Astrocyte of the hippocampus (primary cell): Measurements from ENCODE around the gene ARHGAP1.
"Not testable (repeated sequence)": the region's sequence is repeated elsewhere in the genome, so short reads cannot be mapped to it uniquely, and the experiment has no call there.

ENCODE experiments used
- DNase-seq: peaks from one replicate; pipeline ENCODE4 v3.0.0; 2011; ENCODE audit warnings: low read depth, low spot score

Gene ARHGAP1

DNA sequence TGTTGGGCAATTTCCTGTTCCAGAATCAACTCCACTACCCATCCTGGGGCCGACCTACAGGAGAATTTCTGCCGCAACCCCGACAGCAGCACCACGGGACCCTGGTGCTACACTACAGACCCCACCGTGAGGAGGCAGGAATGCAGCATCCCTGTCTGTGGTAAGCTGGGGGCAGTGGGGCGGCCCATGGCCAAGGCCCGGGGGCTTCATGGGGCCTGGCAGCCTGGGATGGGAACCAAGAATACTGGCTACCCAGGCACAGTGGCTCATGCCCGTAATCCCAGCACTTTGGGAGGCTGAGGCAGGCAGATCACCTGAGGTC, 22.9 kb upstream of the ARHGAP1 start:
- DNase-seq, result no peak

DNA sequence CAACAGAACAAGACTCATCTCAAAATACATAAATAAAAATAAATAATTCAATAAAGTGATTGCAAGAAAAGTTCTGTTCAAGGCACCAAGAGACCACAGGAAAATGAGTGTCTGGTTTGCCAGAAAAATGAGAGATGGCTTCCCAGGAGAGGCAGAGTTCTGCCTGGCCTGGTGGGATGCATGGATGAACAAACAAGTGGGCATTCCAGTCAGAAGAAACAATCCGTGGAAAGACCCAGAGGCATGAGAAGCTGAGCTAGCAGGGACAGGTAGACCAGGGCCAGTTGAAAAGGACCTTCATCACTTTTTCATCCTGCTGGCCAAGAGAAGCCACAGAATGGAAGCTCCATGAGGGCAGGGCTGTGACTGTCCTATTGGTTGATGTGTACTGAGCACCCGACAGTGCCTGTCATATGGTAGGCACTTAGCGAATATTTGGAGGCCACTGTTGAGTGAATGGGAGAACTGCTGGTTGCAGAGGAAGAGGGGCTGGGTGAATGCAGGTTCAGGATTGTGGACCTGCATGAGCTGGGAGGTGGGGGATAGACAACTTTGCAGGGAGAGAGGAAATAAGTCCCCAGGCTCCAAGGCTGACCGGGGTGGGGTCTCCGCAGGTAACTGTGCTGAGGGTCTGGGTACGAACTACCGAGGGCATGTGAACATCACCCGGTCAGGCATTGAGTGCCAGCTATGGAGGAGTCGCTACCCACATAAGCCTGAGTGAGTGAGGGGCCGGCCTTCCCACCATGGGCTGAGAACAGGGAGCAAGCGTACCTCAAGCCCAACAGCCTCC, 22.3 kb upstream of the ARHGAP1 start:
- no peak for DNase-seq

DNA sequence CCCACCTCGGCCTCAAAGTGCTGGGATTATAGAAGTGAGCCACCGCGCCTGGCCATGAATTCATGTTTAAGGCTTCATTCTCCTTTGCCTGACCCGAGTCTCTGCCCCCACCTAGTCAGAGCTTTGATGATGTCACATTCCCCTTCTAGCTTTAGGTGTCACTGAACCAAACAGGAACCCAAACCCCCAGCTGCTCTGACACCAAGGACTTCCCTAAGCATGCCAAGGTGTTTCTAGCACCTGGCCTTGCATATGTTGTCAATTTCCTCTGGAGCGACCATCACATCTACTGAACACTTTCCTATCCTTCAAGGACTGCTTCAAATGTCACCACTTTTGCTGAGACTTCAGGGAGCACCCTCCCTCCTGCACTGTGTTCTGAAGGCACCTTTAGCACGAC, 20.9 kb upstream of the ARHGAP1 start:
- no peak for DNase-seq

DNA sequence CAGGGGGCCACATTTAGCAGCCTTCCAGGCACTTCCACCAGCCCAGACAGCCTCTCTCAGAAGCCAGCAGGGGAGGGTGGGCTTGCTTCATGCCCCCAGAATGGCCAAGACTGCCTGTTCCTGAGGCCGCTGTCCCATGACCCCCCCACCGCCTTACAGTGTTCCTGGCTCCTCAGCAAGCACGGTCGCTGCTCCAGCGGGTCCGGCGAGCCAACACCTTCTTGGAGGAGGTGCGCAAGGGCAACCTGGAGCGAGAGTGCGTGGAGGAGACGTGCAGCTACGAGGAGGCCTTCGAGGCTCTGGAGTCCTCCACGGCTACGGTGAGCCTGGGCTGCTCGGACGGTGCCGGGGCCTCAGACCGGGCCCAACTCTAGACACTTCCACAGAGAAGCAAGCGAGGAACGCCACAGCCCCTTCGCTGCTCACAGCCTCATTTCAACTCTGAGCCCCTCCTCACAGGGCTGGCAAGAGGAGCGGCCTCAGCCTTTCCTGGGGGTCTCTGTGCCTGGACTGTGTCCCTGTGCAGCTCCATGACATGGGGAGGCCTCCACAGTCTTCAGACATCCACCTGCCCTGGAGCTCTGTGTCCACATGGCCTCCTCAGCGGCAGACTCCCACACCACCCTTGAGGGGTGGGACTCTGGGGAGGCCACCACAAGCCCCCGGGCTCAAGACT, 19.3 kb upstream of the ARHGAP1 start:
- DNase-seq, result no peak

DNA sequence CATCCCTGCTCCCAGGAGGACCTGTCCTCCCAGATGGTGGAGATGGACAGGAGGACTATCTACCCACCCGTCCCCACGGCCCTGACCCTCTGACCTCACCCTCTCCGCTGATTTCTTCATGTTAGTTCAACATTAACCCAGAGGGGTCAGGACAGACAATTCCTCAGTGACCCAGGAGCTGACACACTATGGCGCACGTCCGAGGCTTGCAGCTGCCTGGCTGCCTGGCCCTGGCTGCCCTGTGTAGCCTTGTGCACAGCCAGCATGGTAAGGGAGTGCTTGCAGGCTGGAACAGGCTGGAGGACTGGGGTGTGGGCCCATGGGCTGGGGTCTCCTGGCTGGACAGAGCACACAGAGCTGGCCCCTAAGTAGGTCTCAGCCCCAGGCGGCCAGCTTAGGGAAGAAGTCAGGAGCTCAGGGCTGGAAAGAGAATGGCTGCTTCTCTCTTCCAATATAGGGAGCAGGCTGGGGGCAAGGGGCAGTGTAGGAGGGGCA, 18.7 kb upstream of the ARHGAP1 start, which contains the start of gene F2:
TSS of gene F2 (plus strand) at position 166 of the 495 bp plus-strand sequence. CDS start at position 189, 23 bp downstream.
- DNase-seq, result no peak

DNA sequence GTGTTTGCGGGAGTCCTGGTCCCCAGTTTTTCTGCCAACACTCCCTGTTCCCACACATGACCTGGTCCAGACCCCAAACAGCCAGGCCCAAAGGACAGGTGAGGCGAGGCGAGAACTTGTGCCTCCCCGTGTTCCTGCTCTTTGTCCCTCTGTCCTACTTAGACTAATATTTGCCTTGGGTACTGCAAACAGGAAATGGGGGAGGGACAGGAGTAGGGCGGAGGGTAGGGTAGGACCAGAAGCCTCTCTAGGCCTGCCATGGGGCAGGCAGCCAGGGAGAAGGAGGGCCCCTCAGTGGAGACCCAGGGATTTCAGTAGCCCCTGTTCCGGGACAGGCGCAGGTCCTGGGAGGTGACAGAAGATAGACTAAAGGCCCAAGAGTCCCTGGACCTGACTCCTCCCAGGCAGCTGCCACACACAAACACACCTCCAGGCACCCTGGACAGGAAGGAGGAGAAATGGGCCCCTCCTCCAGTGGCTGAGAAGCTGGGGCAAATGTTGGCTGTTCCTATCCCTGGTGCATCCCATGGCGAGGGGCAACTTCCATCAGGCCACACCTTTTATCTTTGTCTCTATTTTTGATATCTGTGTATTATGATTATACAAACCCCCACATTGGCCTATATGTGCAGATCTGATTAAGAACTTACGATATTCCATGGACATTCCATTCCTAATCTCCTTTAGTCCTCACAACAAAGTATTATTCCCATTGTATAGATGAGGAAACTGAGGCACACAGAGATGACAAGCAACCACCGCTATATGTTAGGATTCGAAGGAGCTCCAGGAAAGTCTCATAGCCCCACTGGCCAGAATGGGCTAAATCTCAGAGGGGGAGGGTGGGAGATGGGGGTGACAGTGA, 18.0 kb upstream of the ARHGAP1 start:
- no peak for DNase-seq

DNA sequence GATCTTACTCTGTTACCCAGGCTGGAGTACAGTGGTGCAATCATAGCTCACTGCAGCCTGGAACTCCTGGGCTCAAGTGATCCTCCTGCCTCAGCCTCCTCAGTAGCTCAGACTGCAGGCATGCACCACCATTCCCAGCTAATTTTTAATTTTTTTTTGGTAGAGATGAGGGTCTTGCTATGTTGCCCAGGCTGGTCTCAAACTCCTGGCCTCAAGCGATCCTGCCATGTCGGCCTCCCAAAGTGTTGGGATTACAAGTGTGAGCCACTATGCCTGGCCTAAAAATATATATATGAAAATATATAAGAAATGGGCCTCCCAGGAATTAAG, 17.4 kb upstream of the ARHGAP1 start:
- not testable (repeated sequence) for DNase-seq

DNA sequence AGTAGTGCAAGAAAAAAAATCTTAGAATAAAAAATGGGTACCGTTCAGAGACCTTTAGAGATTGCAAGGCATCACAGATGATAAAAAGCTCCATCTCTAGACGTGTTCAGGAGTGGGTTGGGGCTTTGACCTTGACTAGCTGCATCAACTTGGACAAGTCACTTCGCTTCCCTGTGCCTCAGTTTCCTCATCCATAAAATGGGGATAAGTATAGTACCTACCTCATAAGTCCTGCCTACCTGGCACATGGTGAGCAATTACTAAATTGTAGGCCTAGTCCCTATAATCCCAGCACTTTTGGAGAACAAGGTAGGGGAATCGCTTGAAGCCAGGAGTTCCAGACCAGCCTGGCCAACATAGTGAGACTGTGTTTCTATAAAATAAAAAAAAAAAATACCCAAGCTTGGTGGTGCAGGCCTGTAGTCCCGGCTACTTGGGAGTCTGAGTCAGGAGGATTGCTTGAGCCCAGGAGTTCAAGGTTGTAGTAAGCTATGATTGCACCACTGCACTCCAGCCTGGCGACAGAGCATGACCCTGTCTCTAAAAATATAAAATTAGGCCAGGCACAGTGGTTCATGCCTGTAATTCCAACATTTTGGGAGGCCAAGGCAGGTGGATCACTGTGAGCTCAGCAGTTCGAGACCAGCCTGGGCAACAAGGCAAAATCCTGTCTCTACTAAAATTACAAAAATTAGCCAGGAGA, 12.6 kb upstream of the ARHGAP1 start:
- DNase-seq, result no peak

DNA sequence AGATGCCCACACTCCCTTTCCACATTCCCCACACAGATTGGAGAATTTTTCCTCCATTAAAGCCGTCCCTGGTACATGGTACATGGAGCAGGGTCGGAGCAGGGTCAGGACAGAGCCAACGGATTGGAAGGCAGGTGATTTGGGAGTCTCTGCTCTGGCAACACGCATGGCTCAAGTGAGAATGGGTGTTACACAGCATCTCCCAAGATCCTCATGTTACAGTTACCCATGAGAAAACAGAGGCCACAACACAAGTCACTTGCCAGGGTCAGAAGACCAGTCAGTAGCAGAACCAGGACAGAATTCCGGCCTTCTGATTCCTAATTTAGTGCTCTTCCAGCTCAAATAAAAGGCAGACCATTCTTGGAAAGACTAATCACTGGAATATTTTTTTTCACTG, 10.9 kb upstream of the ARHGAP1 start:
- no peak for DNase-seq

DNA sequence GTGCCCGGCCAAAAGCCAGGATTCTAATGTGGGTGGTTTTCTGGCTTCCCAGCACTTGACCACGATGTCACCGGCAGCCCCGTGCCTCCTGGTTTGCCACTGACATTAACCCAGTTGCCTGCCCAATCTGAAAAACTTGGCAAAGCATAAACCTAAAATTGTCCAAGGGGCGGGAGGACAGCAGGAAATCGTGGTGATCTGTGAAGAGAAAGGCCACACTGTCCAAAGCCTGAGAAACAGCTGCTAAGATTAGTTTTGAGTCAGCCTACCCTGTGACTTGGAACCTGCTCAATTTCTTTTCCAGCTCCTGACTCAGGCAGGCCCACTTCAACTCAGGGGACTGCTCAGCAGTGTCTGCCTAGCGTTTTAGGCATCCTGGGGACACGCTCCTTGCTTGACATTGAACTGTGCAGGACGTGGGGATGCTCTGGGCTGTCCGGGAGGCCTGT, 10.4 kb upstream of the ARHGAP1 start:
- DNase-seq, result peak; percentile 94

DNA sequence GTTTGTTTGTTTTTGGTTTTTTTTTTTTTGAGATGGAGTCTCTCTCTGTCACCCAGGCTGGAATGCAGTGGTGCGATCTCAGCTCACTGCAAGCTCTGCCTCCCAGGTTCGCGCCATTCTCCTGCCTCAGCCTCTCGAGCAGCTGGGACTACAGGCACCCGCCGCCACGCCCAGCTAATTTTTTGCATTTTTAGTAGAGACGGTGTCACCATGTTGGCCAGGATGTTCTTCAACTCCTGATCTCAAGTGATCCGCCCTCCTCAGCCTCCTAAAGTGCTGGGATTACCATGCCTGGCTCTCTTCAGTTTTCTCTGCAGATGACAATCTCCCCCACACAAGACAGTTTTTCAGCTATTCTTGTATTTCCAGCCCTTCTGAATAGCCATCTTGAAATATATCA, 8.9 kb upstream of the ARHGAP1 start:
- not testable (repeated sequence) for DNase-seq

DNA sequence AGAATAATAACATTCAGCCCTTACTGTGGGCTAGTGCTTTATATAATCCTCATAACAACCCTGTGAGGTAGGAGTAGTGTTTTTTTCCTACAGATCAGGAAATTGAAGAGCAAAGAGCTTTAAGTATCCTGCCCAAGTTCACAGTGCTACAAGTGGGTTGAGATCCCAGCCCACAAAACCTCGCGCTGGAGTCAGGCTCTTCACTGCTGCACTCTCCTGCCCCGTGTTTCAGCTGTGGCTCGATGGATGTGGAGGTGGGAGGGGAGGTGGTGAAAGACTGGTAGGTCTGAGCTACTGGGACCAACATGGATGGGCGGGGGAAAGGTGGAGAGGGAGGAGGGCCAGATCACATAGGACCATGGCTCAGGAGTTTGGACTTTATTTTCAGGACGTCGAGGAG, 6.5 kb upstream of the ARHGAP1 start:
- no peak for DNase-seq

DNA sequence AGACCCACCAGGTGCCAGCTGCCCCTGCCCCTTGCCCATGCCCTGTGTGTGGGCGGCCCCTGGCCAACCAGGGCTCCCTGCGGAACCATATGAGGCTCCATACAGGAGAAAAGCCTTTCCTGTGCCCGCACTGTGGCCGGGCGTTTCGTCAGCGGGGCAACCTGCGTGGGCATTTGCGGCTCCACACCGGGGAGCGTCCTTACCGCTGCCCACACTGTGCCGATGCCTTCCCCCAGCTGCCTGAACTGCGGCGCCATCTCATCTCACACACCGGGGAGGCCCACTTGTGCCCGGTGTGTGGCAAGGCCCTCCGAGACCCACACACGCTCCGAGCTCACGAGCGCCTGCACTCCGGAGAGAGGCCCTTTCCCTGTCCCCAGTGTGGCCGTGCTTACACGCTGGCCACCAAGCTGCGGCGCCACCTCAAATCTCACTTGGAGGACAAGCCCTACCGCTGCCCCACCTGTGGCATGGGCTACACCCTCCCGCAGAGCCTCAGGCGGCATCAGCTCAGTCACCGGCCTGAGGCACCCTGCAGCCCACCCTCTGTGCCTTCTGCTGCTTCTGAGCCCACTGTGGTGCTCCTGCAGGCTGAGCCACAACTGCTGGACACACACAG, 4.8 kb upstream of the ARHGAP1 start:
- no peak for DNase-seq

DNA sequence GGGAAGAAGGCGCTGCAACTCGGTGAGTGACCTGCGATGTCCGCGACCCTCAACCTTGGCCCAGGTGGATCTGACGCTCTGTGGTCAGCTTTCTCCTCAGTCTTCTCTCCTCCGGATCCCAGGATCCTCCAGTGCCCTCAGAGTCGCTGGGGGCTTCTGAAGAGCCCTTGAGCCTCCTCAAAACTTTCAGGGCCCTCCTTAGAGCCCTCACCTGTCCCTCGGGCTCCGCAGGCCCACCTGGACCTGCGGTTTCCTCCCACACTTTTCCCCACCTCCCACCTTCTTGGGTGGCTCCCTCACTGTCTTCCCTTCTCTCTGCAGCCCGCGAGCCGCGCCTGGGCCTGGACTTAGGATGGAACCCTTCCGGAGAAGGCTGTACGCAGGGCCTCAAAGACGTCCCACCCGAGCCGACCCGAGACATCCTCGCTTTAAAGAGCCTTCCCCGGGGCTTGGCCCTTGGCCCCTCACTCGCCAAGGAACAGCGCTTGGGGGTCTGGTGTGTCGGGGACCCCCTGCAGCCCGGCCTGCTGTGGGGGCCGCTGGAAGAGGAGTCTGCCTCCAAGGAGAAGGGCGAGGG, 747 bp upstream of the ARHGAP1 start:
- no peak for DNase-seq

DNA sequence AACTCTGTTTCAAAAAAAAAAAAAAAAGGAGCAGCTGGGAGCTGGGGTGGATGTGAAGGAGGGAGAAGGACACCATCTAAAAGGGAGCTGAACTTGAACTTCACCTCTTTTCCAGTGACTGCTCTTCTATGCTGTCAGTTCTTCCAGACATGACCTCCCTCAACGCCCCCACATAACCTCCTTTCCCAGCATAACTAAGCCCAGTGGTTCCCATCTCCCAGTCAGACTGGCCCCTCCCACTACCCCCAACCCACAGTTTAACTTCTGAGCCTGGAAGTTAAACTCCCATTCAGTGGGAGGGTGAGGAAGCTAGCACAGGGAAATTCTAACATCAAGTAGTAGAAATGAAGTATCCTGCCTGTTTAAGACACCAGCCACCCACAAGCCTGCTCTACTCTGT, 1.8 kb downstream of the ARHGAP1 start:
- DNase-seq, result no peak

DNA sequence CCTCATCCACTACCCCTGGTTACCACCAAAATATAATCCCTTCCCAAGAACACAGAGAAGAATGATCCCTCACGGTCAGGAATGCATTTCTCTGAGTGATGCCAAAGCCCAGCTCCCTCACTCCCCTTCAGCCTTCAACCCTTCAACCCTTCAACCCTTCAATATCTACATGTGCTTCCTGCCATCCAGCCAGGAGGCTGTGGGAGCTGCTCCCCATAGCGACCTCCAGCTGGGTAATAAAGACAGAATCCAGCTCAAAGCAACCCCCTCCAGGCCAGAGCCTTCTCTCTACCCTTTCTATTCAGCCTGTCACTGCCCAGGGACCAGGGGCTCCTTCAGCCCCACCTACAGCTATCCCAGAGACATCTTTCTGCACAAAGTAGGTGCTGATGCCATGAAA, 2.7 kb downstream of the ARHGAP1 start:
- DNase-seq, result no peak

DNA sequence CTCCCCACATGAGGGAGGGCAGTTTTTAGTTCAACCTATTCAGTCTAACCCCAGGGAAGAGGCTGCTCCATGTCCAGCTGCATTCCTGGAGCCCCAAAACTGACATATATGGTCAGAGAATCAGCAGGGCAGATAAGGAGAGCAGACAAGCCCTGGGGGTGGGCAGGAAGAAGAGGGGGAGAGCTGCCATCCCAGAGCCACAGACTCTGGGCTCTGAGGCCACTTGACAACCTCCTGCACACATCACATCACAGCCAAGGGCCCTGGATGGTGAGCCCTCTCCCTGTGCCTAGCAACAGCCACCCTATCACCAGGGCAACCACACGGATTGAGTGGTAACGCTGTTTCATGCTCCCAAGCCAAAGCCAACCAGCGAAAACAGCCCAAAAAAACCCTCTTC, 3.1 kb downstream of the ARHGAP1 start:
- DNase-seq, result peak; percentile 50

DNA sequence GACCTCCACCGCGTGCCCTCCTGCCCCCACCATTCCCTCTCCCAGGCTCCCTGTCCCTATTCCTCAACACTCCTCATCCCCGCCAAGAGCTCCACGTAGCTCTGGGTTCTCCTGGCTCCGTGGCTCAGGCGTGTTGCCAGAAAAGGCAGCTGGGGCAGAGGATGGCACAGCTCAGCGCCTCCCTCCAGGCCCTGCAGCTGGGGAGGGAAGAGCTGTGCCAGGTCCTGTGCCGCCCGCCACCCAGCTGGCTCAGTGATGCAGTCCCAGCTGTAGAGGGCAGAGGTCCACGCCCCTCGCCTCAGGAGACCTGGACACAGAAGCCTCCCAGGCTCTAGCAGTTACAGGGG, 4.2 kb downstream of the ARHGAP1 start:
- DNase-seq, result no peak

DNA sequence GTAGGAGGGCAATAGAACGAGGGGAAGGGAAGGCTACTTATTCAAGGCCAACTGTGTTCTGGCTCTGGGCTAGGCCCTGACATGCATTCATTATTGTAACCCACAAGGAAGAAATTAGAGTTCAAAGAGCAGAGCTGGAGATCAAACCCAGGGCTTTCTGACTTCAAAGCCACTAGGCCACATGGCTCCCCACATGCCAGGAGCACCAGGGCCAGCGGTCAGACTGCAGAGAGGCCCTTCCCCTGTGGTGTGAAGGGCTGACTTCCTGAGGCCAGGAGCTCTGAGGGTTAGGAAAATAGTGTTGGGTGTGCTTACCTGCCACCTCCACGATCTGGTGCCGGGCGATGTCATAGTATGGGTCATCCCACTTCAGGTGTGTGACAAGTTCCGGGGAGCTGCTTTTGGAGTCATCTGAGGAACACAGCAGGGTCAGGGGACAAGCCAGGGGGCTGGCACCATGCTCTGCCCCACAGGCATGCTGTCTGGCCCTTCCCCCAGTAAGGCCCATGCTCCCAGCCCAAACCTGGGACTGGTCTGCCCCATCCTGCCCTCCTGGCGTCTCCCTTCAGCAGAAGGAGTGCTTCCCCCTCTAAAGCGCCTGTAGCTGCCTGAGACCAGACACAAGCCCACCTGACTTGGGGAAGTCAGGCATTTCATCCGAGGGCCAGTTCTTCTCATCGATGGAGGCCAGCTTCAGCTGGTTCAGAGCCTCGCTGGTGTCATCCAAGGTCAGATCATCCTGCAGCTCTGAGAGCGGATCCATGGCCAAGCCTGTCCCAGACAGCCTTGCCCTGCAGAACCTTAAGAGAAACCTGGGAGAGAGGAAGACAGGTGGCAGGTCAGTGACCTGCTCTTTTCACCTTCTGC, 4.8 kb downstream of the ARHGAP1 start:
- DNase-seq, result no peak

DNA sequence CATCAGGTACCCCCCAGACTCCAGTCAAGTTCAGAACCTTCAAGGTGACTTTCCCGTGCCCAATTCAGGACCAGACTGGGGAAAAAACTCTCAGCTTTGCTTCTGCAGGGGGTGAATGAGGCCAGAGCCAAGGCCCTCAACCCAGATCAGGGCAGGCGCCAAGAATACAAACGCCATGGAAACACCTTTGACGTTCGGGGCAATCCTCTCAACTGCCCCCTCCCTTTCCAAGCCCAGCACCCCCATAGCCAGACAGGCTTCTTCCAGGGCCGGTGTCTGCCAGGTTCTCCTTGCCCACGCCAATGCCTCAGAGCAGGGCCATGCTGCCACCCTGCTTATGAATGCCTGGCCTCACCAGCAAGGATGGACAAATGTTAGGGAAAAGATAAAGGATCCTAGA, 5.8 kb downstream of the ARHGAP1 start:
- DNase-seq, result no peak
